SK-N-SH (cell line): ENCODE measurements around the gene CELF5. TPM values are rescaled to one million over a fixed set of nuclear protein-coding genes. Genes with fewer than 3 reads are reported as not detected.

ENCODE experiments used
- CTCF ChIA-PET: fragments of 300-600, 350-600 bp; formaldehyde crosslinking; extraction: SDS; loops from one replicate; lab custom pipeline; 2021; lab: Yijun Ruan, JAX
- POLR2A ChIA-PET: fragments of 350-600 bp; sonication (Branson Sonifier 250); formaldehyde crosslinking; extraction: SDS; loops from one replicate; lab custom pipeline; 2020; ENCODE audit warnings: antibody characterized with exemption, inconsistent platforms; lab: Yijun Ruan, JAX
- DNase-seq: peaks from one replicate; pipeline ENCODE4 v3.0.0; 2012
- H2AFZ ChIP-seq: fragments of 200-600 bp; sonication (generic); 2 replicates; pipeline ENCODE4 v1.8.1; 2016; ENCODE audit warnings: antibody characterized with exemption, mild to moderate bottlenecking, low read depth
- H3F3A ChIP-seq: fragments of 200-600 bp; sonication (generic); replicated peaks from 2 replicates; pipeline ENCODE3; 2016; ENCODE audit warnings: antibody characterized with exemption, mild to moderate bottlenecking; ENCODE audit not compliant: insufficient read depth
- H3K27ac ChIP-seq, 2 experiments: fragments of 200-500 bp in 1 of 2; fragments of 200-600 bp in 1 of 2; sonication (Bioruptor generic) in 1 of 2; sonication (generic), shearing (Covaris generic) in 1 of 2; 2 replicates each; pipeline versions ENCODE4 v1.5.1 to v1.6.1; 2014 to 2016; ENCODE audit warnings: low read depth in 2 of 2, inconsistent platforms in 1 of 2, low read length in 1 of 2, mild to moderate bottlenecking in 1 of 2, mixed read lengths in 1 of 2
- H3K27me3 ChIP-seq: fragments of 200-600 bp; sonication (generic), shearing (Covaris generic); 2 replicates; pipeline ENCODE4 v1.6.1; 2016; ENCODE audit warnings: mixed run types; ENCODE audit not compliant: insufficient read depth
- H3K36me3 ChIP-seq, 2 experiments: fragments of 200-500 bp in 1 of 2; fragments of 200-600 bp in 1 of 2; sonication (Bioruptor generic) in 1 of 2; sonication (generic) in 1 of 2; replicated peaks in 1 of 2; 2 replicates each; pipeline versions ENCODE3 to v1.5.1; 2014 to 2016; ENCODE audit warnings: low read length in 1 of 2, mild to moderate bottlenecking in 1 of 2; ENCODE audit not compliant: insufficient read depth in 2 of 2, control insufficient read depth in 1 of 2
- H3K4me1 ChIP-seq, 2 experiments: fragments of 200-500 bp in 1 of 2; fragments of 200-600 bp in 1 of 2; sonication (Bioruptor generic) in 1 of 2; sonication (generic), shearing (Covaris generic) in 1 of 2; 2 replicates each; pipeline versions ENCODE4 v1.5.1 to v1.6.1; 2014 to 2016; ENCODE audit warnings: low read depth in 1 of 2, low read length in 1 of 2, mixed run types in 1 of 2; ENCODE audit not compliant: insufficient read depth in 2 of 2, control insufficient read depth in 1 of 2
- H3K4me2 ChIP-seq: fragments of 200-600 bp; sonication (generic), shearing (Covaris generic); 2 replicates; pipeline ENCODE4 v1.6.1; 2017; ENCODE audit warnings: mixed run types
- H3K4me3 ChIP-seq, 2 experiments: fragments of 200-500 bp in 1 of 2; fragments of 200-600 bp in 1 of 2; sonication (Bioruptor generic) in 1 of 2; sonication (generic), shearing (Covaris generic) in 1 of 2; 2 replicates each; pipeline versions ENCODE4 v1.5.1 to v1.8.1; 2014 to 2016; ENCODE audit warnings: low read depth in 2 of 2, inconsistent platforms in 1 of 2, low read length in 1 of 2, mild to moderate bottlenecking in 1 of 2, mixed read lengths in 1 of 2, moderate library complexity in 1 of 2
- H3K79me2 ChIP-seq: fragments of 200-600 bp; sonication (generic); 2 replicates; pipeline ENCODE4 v1.8.1; 2017; ENCODE audit warnings: mild to moderate bottlenecking; ENCODE audit not compliant: insufficient read depth
- H3K9ac ChIP-seq: fragments of 200-600 bp; sonication (generic); 2 replicates; pipeline ENCODE4 v1.6.1; 2017; ENCODE audit warnings: mixed run types
- H3K9me2 ChIP-seq: fragments of 200-600 bp; sonication (generic); 2 replicates; pipeline ENCODE4 v1.6.1; 2017; ENCODE audit warnings: mixed run types
- H3K9me3 ChIP-seq: fragments of 200-600 bp; sonication (generic); 2 replicates; pipeline ENCODE4 v1.6.1; 2017; ENCODE audit warnings: mixed run types, mild to moderate bottlenecking, moderate library complexity
- H4K20me1 ChIP-seq: fragments of 200-600 bp; sonication (generic); 2 replicates; pipeline ENCODE4 v1.6.1; 2017; ENCODE audit warnings: mild to moderate bottlenecking, mixed run types; ENCODE audit not compliant: insufficient read depth
- CHD2 ChIP-seq: fragments of 150-350 bp; IDR thresholded peaks from 2 replicates; pipeline ENCODE4 v1.6.1; 2018; ENCODE audit warnings: low read length; ENCODE audit not compliant: partially characterized antibody
- EP300 ChIP-seq, 2 experiments: IDR thresholded peaks; 2 replicates each; pipeline versions ENCODE4 v1.4.0 to v1.6.1; 2012; ENCODE audit warnings: borderline replicate concordance in 1 of 2, low read depth in 1 of 2, low read length in 1 of 2
- EZH2phosphoT487 ChIP-seq: fragments of 200-600 bp; sonication (generic); IDR thresholded peaks from 2 replicates; pipeline ENCODE4 v1.6.1; 2017; ENCODE audit warnings: low read depth, mixed run types, mild to moderate bottlenecking, antibody characterized with exemption, moderate library complexity, borderline replicate concordance
- FOXJ3 ChIP-seq: sonication (generic); formaldehyde crosslinking; IDR thresholded peaks from 2 replicates; pipeline ENCODE4 v1.5.1; 2020; ENCODE audit warnings: mild to moderate bottlenecking, missing genetic modification reagents
- FOXM1 ChIP-seq: IDR thresholded peaks from 2 replicates; pipeline ENCODE4 v1.4.0; 2012; ENCODE audit warnings: low read depth, mild to moderate bottlenecking
- MEF2A ChIP-seq: IDR thresholded peaks from 2 replicates; pipeline ENCODE4 v1.4.0; 2012; ENCODE audit warnings: low read depth, borderline replicate concordance
- NFIC ChIP-seq: IDR thresholded peaks from 2 replicates; pipeline ENCODE4 v1.4.0; 2012; ENCODE audit warnings: borderline replicate concordance
- RAD21 ChIP-seq: IDR thresholded peaks from 2 replicates; pipeline ENCODE4 v1.6.1; 2012; ENCODE audit warnings: mild to moderate bottlenecking, low read length
- RFX5 ChIP-seq: IDR thresholded peaks from 2 replicates; pipeline ENCODE4 v1.6.1; 2012; ENCODE audit warnings: mild to moderate bottlenecking, improper control_type of control experiment, low read length
- RXRA ChIP-seq: IDR thresholded peaks from 2 replicates; pipeline ENCODE4 v1.4.0; 2012; ENCODE audit warnings: low read depth, mild to moderate bottlenecking, borderline replicate concordance
- SIN3A ChIP-seq: IDR thresholded peaks from 2 replicates; pipeline ENCODE4 v1.6.1; 2012; ENCODE audit warnings: low read depth, mild to moderate bottlenecking, low read length, moderate library complexity, borderline replicate concordance
- SMC3 ChIP-seq: IDR thresholded peaks from 2 replicates; pipeline ENCODE4 v1.6.1; 2012; ENCODE audit warnings: low read depth, low read length, improper control_type of control experiment
- TEAD4 ChIP-seq: IDR thresholded peaks from 2 replicates; pipeline ENCODE4 v1.4.0; 2012; ENCODE audit warnings: mild to moderate bottlenecking, borderline replicate concordance; ENCODE audit not compliant: insufficient read depth
- USF1 ChIP-seq: IDR thresholded peaks from 2 replicates; pipeline ENCODE4 v1.4.0; 2012; ENCODE audit warnings: low read depth, borderline replicate concordance
- YY1 ChIP-seq: IDR thresholded peaks from 2 replicates; pipeline ENCODE4 v1.4.0; 2012; ENCODE audit warnings: low read depth, mild to moderate bottlenecking
- WGBS: methylation state at CpG from one replicate; pipeline ENCODE4 v1.1.6; 2017; ENCODE audit warnings: low lambda C conversion rate; 5-methylcytosine and 5-hydroxymethylcytosine counted together
- polyA plus RNA-seq, 3 experiments: library from polyadenylated mRNA; depleted of rRNA; stranded (reverse); fragments of >200 nt; gene quantifications; 2 replicates each; pipeline ENCODE4 v1.2.3, GENCODE V29; 2012
- TF ChIP-seq, protein P1 (sequence below): IDR thresholded peaks from 2 replicates; pipeline ENCODE4 v1.4.0; 2012; ENCODE audit warnings: low read depth, borderline replicate concordance
- TF ChIP-seq, protein P2 (sequence below): IDR thresholded peaks from 2 replicates; pipeline ENCODE4; 2012

The CELF5 gene
- polyA plus RNA-seq, 1 of the 3 experiments (the other 2 are of a cell fraction) = 0.33 TPM

GRCh38 chr19:3225169-3225485 is 666 bp downstream of the CELF5 start:
- CTCF ChIA-PET = interaction anchor here (0.6 to 2.2 kb wide), 16 partner anchors 9 to 274 kb away, joined by 3 to 12 read pairs (median 6); no protein-coding TSS in a partner anchor
- Histone ChIP-seq H3K9me2 (no peaks in the 10 kb centered on the region), H3K36me3 (no peaks in the 10 kb centered on the region), H3K9me3 (no peaks in the 10 kb centered on the region), H3F3A (no peaks in the 10 kb centered on the region), H3K27me3 (no peaks in the 10 kb centered on the region), H4K20me1 (no peaks in the 10 kb centered on the region), H3K27ac (no peak overlapping the region), H3K79me2 (no peaks in the 10 kb centered on the region), H3K4me2 (no peak overlapping the region), H3K4me3 (peak overlapping the region in 1 of 2 experiments; percentile 49; a peak in 1 of 4 replicates), H3K4me1 (peaks cover 0 to 3% of the 10 kb centered on the region in 2 experiments; a peak in 1 of 4 replicates), H2AFZ (no peak overlapping the region), H3K9ac (no peak overlapping the region)
- DNase-seq = peak; percentile 78
- TF ChIP-seq, protein P1, sequence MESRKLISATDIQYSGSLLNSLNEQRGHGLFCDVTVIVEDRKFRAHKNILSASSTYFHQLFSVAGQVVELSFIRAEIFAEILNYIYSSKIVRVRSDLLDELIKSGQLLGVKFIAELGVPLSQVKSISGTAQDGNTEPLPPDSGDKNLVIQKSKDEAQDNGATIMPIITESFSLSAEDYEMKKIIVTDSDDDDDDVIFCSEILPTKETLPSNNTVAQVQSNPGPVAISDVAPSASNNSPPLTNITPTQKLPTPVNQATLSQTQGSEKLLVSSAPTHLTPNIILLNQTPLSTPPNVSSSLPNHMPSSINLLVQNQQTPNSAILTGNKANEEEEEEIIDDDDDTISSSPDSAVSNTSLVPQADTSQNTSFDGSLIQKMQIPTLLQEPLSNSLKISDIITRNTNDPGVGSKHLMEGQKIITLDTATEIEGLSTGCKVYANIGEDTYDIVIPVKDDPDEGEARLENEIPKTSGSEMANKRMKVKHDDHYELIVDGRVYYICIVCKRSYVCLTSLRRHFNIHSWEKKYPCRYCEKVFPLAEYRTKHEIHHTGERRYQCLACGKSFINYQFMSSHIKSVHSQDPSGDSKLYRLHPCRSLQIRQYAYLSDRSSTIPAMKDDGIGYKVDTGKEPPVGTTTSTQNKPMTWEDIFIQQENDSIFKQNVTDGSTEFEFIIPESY = no peak
- no peak for TF ChIP-seq TEAD4
- no peak for TF ChIP-seq RAD21
- TF ChIP-seq FOXM1 = no peak
- no peak for TF ChIP-seq EP300 (IDR thresholded peaks at IDR 0.05; ENCODE audit: borderline replicate concordance in 1 of 2, low read depth in 1 of 2, low read length in 1 of 2)
- no peak for TF ChIP-seq NFIC
- no peak for TF ChIP-seq SMC3
- TF ChIP-seq, protein P2, sequence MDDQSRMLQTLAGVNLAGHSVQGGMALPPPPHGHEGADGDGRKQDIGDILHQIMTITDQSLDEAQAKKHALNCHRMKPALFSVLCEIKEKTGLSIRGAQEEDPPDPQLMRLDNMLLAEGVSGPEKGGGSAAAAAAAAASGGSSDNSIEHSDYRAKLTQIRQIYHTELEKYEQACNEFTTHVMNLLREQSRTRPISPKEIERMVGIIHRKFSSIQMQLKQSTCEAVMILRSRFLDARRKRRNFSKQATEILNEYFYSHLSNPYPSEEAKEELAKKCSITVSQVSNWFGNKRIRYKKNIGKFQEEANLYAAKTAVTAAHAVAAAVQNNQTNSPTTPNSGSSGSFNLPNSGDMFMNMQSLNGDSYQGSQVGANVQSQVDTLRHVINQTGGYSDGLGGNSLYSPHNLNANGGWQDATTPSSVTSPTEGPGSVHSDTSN = no peak
- TF ChIP-seq USF1 = no peak
- no peak for TF ChIP-seq SIN3A
- no peak for TF ChIP-seq RXRA
- no peak for TF ChIP-seq RFX5
- TF ChIP-seq YY1 = no peak
- no peak for TF ChIP-seq CHD2
- TF ChIP-seq EZH2phosphoT487 = no peak
- no peak for TF ChIP-seq FOXJ3 (CRISPR knock-in tag)
- no peak for TF ChIP-seq MEF2A
- 3% methylated on average over 9 of the region's 9 CpGs for WGBS
- POLR2A ChIA-PET = no interaction called here
